DMS 273 (cell line): ENCODE results near the gene JMJD1C.
A peak's percentile ranks its signal among the peaks of the same experiment; 100 is the strongest.
"Not testable (repeated sequence)": the region's sequence is repeated elsewhere in the genome, so short reads cannot be mapped to it uniquely, and the experiment has no call there.

Source experiments
- DNase-seq: peaks from one replicate; lab custom pipeline; 2025; ENCODE audit not compliant: unreplicated experiment; lab: John Stamatoyannopoulos, UW

JMJD1C gene

GRCh38 chr10:63192826-63193225 is 273.0 kb downstream of the JMJD1C start:
- DNase-seq, result no peak

DNA sequence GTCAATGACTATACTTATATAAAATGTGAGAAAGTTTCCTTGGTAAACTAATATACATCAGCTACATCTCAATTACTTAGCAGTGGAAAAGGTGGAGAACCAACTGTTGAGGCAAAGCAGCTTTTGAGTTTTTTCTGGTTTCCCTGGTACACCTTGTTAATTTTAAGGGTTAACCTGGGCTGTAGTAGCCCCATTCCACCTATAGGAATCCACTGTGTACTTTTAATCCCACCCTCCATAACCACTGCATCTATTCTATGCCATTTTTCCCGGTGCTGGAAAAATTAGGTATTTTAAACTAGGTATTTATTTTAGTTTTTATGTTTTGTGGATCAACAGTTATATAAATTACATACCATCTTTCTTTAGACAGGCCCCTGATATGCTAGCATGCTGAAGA is 290.2 kb downstream of the JMJD1C start:
- no peak for DNase-seq

GRCh38 chr10:63173468-63174232 is 292.1 kb downstream of the JMJD1C start:
- no peak for DNase-seq

DNA sequence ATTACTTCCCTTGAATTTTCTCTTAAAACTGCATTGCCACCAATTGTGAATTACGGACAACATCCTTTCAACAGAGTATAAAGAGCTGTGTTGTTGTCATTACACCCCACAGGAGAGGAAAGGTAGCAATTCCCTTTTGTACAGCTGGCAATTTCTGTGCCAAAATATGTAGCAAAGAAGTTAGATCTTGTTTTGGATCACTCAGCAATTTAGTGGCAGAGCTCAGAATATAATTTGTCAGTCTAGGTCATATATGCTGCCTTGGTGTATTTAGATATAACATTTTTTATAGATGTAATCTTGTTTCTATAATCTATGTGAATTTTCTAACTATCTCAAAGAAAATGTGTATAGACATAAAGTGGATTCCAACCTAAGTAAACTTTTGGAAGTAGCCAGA is 293.9 kb downstream of the JMJD1C start:
- no peak for DNase-seq

- no peak for DNase-seq
Measured at GRCh38 chr10:63171255-63171855, 294.4 kb downstream of the JMJD1C start.

- no peak for DNase-seq
Measured at GRCh38 chr10:63169624-63170023, 296.2 kb downstream of the JMJD1C start.

DNA sequence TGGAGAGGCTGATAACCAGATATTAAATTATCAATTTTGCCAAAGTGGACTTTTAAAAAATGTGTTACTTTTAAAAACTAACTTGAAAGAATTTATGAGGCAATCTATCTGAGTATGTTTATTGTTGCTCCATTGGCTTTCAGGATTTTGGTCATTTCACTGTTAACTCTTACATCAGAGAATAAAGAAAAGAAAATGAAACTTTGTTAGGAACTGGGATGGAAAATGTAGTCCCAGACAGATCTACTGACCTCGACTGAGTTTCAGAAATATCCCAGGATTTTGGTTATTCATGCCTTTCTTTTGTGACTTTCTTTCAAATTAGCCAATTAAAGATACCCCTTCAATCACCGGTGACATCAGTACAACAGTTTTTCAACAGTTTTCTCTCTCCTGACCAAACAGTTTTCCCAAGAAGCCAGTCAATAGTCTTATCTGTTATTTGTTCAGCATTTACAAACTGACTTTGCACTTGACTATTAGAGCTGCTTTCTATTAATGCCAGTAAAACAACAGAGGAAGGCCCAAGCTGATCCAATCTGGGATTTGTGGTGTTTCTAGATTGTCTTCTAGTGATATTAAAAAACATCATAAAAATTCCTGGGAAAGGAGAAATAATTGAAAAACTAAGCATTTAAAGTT is 296.8 kb downstream of the JMJD1C start:
- DNase-seq, result no peak

DNA sequence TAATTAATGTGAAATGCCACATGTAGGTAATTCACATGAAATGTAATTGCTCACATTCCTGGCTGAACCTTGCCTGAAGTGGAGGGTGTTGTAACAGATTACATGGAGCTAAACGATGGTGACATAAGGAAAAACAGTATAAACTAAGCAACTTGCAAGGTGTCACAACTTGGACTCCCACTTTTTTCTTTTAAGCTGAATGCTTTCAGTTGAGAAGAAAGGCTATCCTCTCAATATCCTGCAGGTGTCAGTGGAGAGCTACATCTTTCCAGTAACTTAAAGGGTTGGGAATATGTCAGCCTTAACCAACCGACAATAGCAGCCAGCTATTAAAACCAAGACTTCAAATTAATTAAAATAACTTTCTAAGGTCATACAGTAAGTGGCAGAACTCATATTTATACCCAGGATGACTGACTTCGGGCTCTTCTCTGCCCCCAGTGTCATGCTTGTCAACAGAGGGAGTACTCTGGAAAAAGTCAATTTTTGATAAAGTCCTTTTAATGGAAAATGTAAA is 299.0 kb downstream of the JMJD1C start:
- peak; percentile 77 for DNase-seq

GRCh38 chr10:63165249-63165648 is 300.5 kb downstream of the JMJD1C start:
- DNase-seq, result no peak

- DNase-seq, result no peak
Measured at GRCh38 chr10:63164166-63164623, 301.6 kb downstream of the JMJD1C start.

- DNase-seq, result no peak
Measured at GRCh38 chr10:63161592-63161991, 304.2 kb downstream of the JMJD1C start.

- peak; percentile 84 for DNase-seq
Measured at GRCh38 chr10:63157845-63158624, 307.7 kb downstream of the JMJD1C start.

DNA sequence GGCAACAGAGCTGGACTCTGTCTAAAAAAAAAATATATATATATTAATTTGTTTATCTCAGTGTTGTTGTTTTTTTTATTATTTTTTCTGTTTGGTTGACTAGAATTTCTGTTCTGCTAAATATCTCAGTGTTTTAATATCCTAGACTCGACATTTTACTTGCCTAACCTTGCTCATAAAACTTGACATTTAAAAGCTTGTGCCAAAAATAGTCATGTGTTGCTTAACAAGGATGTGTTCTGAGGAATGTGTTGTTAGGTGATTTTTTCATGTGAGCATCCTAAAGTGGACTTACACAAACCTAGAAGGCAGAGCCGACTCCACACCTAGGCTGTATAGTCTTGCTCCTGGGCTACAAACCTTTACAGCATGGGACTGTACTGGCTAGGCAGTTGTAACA is 309.5 kb downstream of the JMJD1C start:
- no peak for DNase-seq

DNA sequence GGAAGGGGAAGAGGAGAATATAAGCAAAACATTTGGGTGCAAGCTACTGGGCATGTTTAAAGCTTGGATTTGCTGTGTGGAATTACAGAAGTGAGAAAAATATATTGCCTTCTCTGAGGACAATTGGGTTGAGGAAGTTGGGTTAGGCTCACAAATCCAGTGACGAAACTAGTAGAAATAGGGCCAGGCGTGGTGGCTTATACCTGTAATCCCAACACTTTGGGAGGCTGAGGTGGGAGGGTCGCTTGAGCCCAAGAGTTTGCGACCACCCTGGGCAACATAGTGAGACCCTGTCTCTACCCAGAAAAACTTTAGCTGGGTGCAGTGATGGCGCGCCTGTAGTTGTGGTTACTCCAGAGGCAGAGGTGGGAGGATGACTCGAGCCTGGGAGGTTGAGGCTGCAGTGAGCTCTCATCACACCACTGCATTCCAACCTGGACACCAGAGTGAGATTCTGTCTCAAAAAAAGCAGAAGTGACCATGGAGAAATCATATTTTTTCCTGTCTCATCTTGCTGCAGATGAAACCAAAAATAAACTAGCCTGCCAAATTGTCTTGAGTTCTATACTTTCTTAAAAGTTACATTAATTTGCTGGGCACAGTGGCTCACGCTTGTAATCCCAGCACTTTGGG is 310.3 kb downstream of the JMJD1C start:
- no peak for DNase-seq

- no peak for DNase-seq
Measured at GRCh38 chr10:63154546-63155387, 311.0 kb downstream of the JMJD1C start.

GRCh38 chr10:63153868-63154545 is 311.8 kb downstream of the JMJD1C start:
- not testable (repeated sequence) for DNase-seq

DNA sequence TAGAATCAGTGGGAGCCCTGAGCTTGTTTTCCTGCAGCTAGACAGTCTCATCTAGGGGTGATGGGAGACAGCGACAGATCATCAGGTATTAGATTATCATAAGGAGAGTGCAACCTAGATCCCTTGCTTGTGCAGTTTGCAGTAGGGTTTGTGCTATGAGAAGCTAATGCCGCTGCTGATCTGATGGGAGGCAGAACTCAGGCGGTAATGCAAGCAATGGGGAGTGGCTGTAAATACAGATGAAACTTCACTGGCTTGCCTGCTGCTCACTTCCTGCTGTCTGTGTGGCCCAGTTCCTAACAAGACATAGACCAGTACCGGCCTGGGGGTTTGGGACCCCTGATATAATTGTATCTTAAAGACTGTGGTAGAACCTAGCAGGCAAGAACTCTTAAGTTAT is 315.0 kb downstream of the JMJD1C start:
- no peak for DNase-seq

DNA sequence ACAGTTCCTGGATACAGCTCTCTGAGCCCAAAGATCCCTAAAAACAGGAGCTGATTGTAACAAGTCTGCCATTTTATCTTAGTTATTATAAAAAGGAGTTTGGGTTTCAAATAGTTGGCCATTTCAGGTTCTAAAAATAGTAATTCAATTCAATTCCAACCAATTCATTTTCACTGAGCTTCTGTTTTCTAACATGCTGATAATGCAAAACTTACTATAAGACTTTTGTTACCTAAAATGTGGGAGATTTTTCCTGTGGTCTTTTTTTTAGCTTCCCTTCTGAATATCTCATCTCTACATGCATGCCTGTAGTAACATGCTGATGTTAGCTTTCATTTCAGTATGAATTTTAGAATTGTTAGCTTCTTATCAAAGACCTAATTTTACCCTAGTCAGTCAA is 319.3 kb downstream of the JMJD1C start:
- no peak for DNase-seq

- no peak for DNase-seq
Measured at GRCh38 chr10:63145782-63146181, 320.0 kb downstream of the JMJD1C start.
